Upper lobe of left lung (tissue), 4 donors: ENCODE measurements around the gene SIGLEC9.

Source experiments
- POLR2A ChIP-seq, 4 donors: fragments of 450-650 bp; IDR thresholded peaks; one replicate each; pipeline ENCODE4 v1.5.1; 2016 to 2017; ENCODE audit warnings: antibody characterized with exemption in 4 of 4, mild to moderate bottlenecking in 2 of 4
- POLR2AphosphoS5 ChIP-seq, 2 donors: sonication (generic); formaldehyde crosslinking; IDR thresholded peaks; one replicate each; pipeline ENCODE4 v1.5.1; 2017; ENCODE audit warnings: antibody characterized with exemption in 2 of 2
- TF ChIP-seq, protein P1 (sequence below), 6 experiments: fragments of 450-650 bp in 4 of 6; fragments of 200-600 bp in 2 of 6; sonication (generic) in 2 of 6; IDR thresholded peaks; one replicate each; pipeline ENCODE4 v1.5.1; 2016 to 2019; ENCODE audit warnings: antibody characterized with exemption in 6 of 6

DNA sequence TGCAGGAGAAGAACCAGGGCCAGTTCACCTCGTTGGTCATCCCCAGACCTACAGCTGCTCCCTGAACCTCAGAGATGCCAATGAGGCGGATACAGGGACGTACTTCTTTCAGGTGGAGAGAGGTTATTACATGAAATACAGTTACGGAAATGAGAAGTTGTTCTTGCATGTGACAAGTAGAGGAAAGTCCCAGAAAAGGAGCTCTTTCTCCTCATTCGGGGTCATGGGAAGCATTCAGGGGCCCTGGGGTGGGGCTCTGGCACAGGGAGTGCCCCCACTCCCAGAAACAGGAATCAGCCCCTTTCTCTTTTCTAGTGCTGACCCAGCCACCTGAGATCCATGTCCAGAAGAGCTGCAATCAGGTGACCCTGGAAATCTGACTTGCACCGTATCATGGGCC lies 4.5 kb upstream of the SIGLEC9 start:
- TF ChIP-seq, protein P1, sequence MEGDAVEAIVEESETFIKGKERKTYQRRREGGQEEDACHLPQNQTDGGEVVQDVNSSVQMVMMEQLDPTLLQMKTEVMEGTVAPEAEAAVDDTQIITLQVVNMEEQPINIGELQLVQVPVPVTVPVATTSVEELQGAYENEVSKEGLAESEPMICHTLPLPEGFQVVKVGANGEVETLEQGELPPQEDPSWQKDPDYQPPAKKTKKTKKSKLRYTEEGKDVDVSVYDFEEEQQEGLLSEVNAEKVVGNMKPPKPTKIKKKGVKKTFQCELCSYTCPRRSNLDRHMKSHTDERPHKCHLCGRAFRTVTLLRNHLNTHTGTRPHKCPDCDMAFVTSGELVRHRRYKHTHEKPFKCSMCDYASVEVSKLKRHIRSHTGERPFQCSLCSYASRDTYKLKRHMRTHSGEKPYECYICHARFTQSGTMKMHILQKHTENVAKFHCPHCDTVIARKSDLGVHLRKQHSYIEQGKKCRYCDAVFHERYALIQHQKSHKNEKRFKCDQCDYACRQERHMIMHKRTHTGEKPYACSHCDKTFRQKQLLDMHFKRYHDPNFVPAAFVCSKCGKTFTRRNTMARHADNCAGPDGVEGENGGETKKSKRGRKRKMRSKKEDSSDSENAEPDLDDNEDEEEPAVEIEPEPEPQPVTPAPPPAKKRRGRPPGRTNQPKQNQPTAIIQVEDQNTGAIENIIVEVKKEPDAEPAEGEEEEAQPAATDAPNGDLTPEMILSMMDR (IDR thresholded peaks at IDR 0.05), result no peak
- TF ChIP-seq POLR2AphosphoS5 (IDR thresholded peaks at IDR 0.05) (no peak), POLR2A (IDR thresholded peaks at IDR 0.05) (no peak)
